Stomach (tissue), 9 donors: ENCODE data around the gene NDUFA8. TPM values are rescaled to one million over a fixed set of nuclear protein-coding genes. Genes with fewer than 3 reads are reported as not detected.

ENCODE experiments used
- DNase-seq, 2 donors: peaks; one replicate each; pipeline versions ENCODE4 v3.0.0 to v3.0.0-alpha.2; 2013 to 2019
- H3K27ac ChIP-seq, 5 donors: fragments of 200-600 bp in 4 of 5; sonication (generic) in 4 of 5; one replicate each; pipeline ENCODE4 v1.5.1; 2013 to 2019; ENCODE audit warnings: mild to moderate bottlenecking in 1 of 5, moderate library complexity in 1 of 5
- H3K27me3 ChIP-seq, 3 donors: fragments of 200-600 bp; sonication (generic); one replicate each; pipeline ENCODE4 v1.5.1; 2017 to 2019; ENCODE audit warnings: mixed run types in 1 of 3
- H3K36me3 ChIP-seq, 4 donors: fragments of 200-600 bp; sonication (generic); 1 replicate in 3 of 4; 2 replicates in 1 of 4; pipeline ENCODE4 v1.5.1; 2016 to 2019
- H3K4me1 ChIP-seq, 4 donors: fragments of 200-600 bp; sonication (generic); one replicate each; pipeline ENCODE4 v1.5.1; 2016 to 2019
- H3K4me3 ChIP-seq, 4 donors: fragments of 200-600 bp; sonication (generic) in 3 of 4; one replicate each; pipeline ENCODE4 v1.5.1; 2016 to 2019; ENCODE audit warnings: mild to moderate bottlenecking in 1 of 4
- H3K9me3 ChIP-seq, 4 donors: fragments of 200-600 bp; sonication (generic); one replicate each; pipeline ENCODE4 v1.5.1; 2016 to 2019
- CTCF ChIP-seq, 7 experiments: fragments of 450-650 bp in 4 of 7; fragments of 200-600 bp in 3 of 7; sonication (generic) in 3 of 7; IDR thresholded peaks; one replicate each; pipeline ENCODE4 v1.5.1; 2016 to 2019; ENCODE audit warnings: antibody characterized with exemption in 7 of 7, control low read depth in 2 of 7, mild to moderate bottlenecking in 1 of 7
- EP300 ChIP-seq: sonication (generic); formaldehyde crosslinking; IDR thresholded peaks from one replicate; pipeline ENCODE4 v1.6.1; 2017; ENCODE audit warnings: antibody characterized with exemption
- POLR2A ChIP-seq, 4 donors: fragments of 450-650 bp; IDR thresholded peaks; one replicate each; pipeline ENCODE4 v1.6.1; 2016; ENCODE audit warnings: antibody characterized with exemption in 4 of 4, control low read depth in 2 of 4, mild to moderate bottlenecking in 1 of 4, moderate library complexity in 1 of 4
- POLR2AphosphoS5 ChIP-seq, 3 donors: sonication (generic); formaldehyde crosslinking; IDR thresholded peaks; one replicate each; pipeline ENCODE4 v1.6.1; 2016; ENCODE audit warnings: antibody characterized with exemption in 3 of 3
- WGBS, 5 donors: extraction: QIAGEN DNeasy Blood & Tissue Kit in 3 of 5; methylation state at CpG; one replicate each; pipeline versions ENCODE4 v1.1.5 to v1.1.7; 2013 to 2018; 5-methylcytosine and 5-hydroxymethylcytosine counted together
- intact Hi-C: fragments of 100-400 bp; cut with DNase I; formaldehyde crosslinking; loops from one replicate; pipeline ENCODE4 v1.15.1; 2023; ENCODE audit warnings: low total_unique reads
- polyA plus RNA-seq, 3 donors: library from polyadenylated mRNA; stranded (reverse); fragments of 200-250 nt; gene quantifications; one replicate each; pipeline ENCODE4 v1.2.3, GENCODE V29; 2013
- total RNA-seq, 5 donors: library from RNA; depleted of rRNA; stranded (reverse); fragments of >200 nt; gene quantifications; one replicate each; pipeline versions ENCODE4 v1.1.0 to v1.2.3, GENCODE V29; 2014 to 2016
- donor health status: healthy with polysubstance abuse.
- donor health status: Bipolar disorder and iron deficiency.
- donor health status: healthy.

NDUFA8 gene
- total and polyA plus RNA-seq, 8 donors, result 10.5 to 130 (median 53.3) TPM

- Histone ChIP-seq H3K36me3 (no peaks in the 10 kb centered on the region), H3K27ac (no peak overlapping the region), H3K4me3 (no peak overlapping the region), H3K4me1 (peaks cover 0 to 10% (median 0%) of the 10 kb centered on the region in 4 donors), H3K9me3 (no peaks in the 10 kb centered on the region), H3K27me3 (no peaks in the 10 kb centered on the region)
- intact Hi-C loops, result no loop called here
- no peak for TF ChIP-seq EP300
- no peak for TF ChIP-seq POLR2A (IDR thresholded peaks at IDR 0.05)
- no peak for TF ChIP-seq POLR2AphosphoS5 (IDR thresholded peaks at IDR 0.05)
- no peak for TF ChIP-seq CTCF (IDR thresholded peaks at IDR 0.05)
- 71 to 86% (median 85%) methylated on average over 11 of the region's 11 CpGs for WGBS, 5 donors
- no peak for DNase-seq
These were observed 32.0 kb upstream of the NDUFA8 start for GRCh38 chr9:122191584-122191983.

GRCh38 chr9:122190597-122191381 lies 31.2 kb upstream of the NDUFA8 start:
- no peak overlapping the region for H3K4me3 ChIP-seq
- no peaks in the 10 kb centered on the region for H3K27me3 ChIP-seq
- peak; percentile 36 to 55 for DNase-seq
- H3K36me3 ChIP-seq, result no peaks in the 10 kb centered on the region
- H3K27ac ChIP-seq, result no peak overlapping the region
- TF ChIP-seq EP300, result no peak
- TF ChIP-seq POLR2AphosphoS5 (IDR thresholded peaks at IDR 0.05), result peak in 1 of 3 donors; percentile 23
- no peak for TF ChIP-seq CTCF (IDR thresholded peaks at IDR 0.05)
- no peak for TF ChIP-seq POLR2A (IDR thresholded peaks at IDR 0.05)
- intact Hi-C loops, result no loop called here
- H3K9me3 ChIP-seq, result no peaks in the 10 kb centered on the region
- peaks cover 0 to 10% (median 0%) of the 10 kb centered on the region in 4 donors for H3K4me1 ChIP-seq
- WGBS, 5 donors, result 55 to 74% (median 65%) methylated on average over 12 of the region's 12 CpGs

GRCh38 chr9:122188369-122188768 lies 28.8 kb upstream of the NDUFA8 start:
- H3K4me1 ChIP-seq, result peaks cover 0 to 10% (median 0%) of the 10 kb centered on the region in 4 donors
- WGBS, 5 donors, result 83 to 94% (median 91%) methylated on average over 6 of the region's 6 CpGs
- TF ChIP-seq EP300 (no peak), POLR2A (IDR thresholded peaks at IDR 0.05) (no peak), CTCF (IDR thresholded peaks at IDR 0.05) (no peak), POLR2AphosphoS5 (IDR thresholded peaks at IDR 0.05) (no peak)
- no peaks in the 10 kb centered on the region for H3K36me3 ChIP-seq
- no peak overlapping the region for H3K27ac ChIP-seq
- no peak overlapping the region for H3K4me3 ChIP-seq
- intact Hi-C loops, result no loop called here
- DNase-seq, result no peak
- no peaks in the 10 kb centered on the region for H3K9me3 ChIP-seq
- H3K27me3 ChIP-seq, result no peaks in the 10 kb centered on the region

GRCh38 chr9:122186777-122187470 lies 27.3 kb upstream of the NDUFA8 start:
- H3K36me3 ChIP-seq, result no peaks in the 10 kb centered on the region
- H3K27ac ChIP-seq, result no peak overlapping the region
- H3K4me1 ChIP-seq, result peaks cover 0 to 10% (median 0%) of the 10 kb centered on the region in 4 donors
- TF ChIP-seq POLR2A (IDR thresholded peaks at IDR 0.05), result no peak
- no peak for DNase-seq
- WGBS, 5 donors, result 87 to 97% (median 92%) methylated on average over 8 of the region's 8 CpGs
- H3K9me3 ChIP-seq, result no peaks in the 10 kb centered on the region
- no peak overlapping the region for H3K4me3 ChIP-seq
- H3K27me3 ChIP-seq, result peaks cover 0 to 10% (median 0%) of the 10 kb centered on the region in 3 donors
- intact Hi-C loops, result no loop called here
